ENCODE data around the gene PSMB9. TPM values are rescaled to one million over a fixed set of nuclear protein-coding genes. Genes with fewer than 3 reads are reported as not detected.

PSMB9 gene
- total RNA-seq, 2 experiments from 2014 or later, result 219 to 229 TPM

DNA sequence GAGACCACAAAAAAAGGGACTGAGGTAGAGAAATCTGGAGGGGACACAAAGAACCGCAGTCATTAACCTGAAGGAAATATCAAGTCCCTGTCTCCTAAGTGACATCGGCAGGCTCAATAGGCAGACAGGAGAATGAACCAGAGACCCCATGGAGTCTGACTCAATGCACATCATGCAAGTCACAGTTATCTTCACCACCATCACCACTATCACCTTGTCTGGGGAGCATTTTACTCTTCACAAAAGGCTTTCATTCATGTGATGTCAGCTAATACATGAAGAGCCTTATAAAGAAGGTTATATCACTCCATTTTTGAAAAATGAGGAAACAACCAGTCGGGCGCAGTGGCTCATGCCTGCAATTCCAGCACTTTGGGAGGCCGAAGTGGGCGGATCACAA is 4.9 kb upstream of the PSMB9 start:
- peaks cover 49% of the 10 kb centered on the region for H3K4me1 Mint-ChIP-seq (ENCODE audit: low read depth)
- peak overlapping the region; percentile 97 for H3K4me3 Mint-ChIP-seq
- H3K9me3 Mint-ChIP-seq, result no peaks in the 10 kb centered on the region
- peaks cover 85% of the 10 kb centered on the region for H3K36me3 Mint-ChIP-seq (ENCODE audit: low read depth)
- intact Hi-C loops (cut with micrococcal nuclease), result no loop called here
- DNase-seq (no peak), ATAC-seq (no peak)
- no peaks in the 10 kb centered on the region for H3K27me3 Mint-ChIP-seq
- CTCF ChIA-PET, result interaction anchor here (3.0 to 3.4 kb wide), 2 partner anchors 10 to 19 kb away, joined by 17 to 44 read pairs; partner anchors contain the start of gene TAP2
- POLR2A ChIA-PET, result interaction anchor here (0.6 to 3.8 kb wide), 5 partner anchors 9 to 132 kb away, joined by 3 to 82 read pairs (median 3); partner anchors contain the start of gene TAP2
- TF ChIP-seq, protein P1, sequence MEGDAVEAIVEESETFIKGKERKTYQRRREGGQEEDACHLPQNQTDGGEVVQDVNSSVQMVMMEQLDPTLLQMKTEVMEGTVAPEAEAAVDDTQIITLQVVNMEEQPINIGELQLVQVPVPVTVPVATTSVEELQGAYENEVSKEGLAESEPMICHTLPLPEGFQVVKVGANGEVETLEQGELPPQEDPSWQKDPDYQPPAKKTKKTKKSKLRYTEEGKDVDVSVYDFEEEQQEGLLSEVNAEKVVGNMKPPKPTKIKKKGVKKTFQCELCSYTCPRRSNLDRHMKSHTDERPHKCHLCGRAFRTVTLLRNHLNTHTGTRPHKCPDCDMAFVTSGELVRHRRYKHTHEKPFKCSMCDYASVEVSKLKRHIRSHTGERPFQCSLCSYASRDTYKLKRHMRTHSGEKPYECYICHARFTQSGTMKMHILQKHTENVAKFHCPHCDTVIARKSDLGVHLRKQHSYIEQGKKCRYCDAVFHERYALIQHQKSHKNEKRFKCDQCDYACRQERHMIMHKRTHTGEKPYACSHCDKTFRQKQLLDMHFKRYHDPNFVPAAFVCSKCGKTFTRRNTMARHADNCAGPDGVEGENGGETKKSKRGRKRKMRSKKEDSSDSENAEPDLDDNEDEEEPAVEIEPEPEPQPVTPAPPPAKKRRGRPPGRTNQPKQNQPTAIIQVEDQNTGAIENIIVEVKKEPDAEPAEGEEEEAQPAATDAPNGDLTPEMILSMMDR (IDR thresholded peaks at IDR 0.05), result no peak
- H3K27ac Mint-ChIP-seq, result peak overlapping the region; percentile 99

DNA sequence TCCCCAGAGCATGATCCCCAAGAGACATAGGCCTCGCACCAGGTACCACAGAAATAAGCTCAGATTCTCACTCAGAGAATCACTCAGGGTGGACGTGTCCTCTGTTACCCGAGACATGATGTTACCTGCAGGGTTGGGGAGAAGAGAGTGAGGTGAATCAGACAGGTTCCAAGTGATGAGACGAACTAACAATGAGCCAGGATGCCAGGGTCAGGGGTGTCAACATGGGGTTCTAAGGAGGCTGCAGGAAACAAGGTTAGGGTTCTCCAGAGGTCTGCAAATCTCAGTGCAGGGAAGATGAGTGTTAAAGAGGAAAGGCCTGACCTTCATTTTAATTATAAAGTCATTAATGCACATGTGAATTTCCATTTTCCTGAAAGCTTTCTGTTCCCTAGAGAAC is 3.0 kb upstream of the PSMB9 start:
- H3K27ac Mint-ChIP-seq, result peak overlapping the region; percentile 98
- intact Hi-C loops (cut with micrococcal nuclease), result no loop called here
- ATAC-seq (no peak), DNase-seq (no peak)
- H3K4me1 Mint-ChIP-seq (ENCODE audit: low read depth), result peaks cover 54% of the 10 kb centered on the region
- no peaks in the 10 kb centered on the region for H3K27me3 Mint-ChIP-seq
- no peaks in the 10 kb centered on the region for H3K9me3 Mint-ChIP-seq
- ChIA-PET POLR2A (interaction anchor here (0.7 to 3.8 kb wide), 8 partner anchors 11 to 420 kb away, joined by 3 to 82 read pairs (median 6); partner anchors contain the start of genes BRD2, RPS18, TAP2 and VPS52), CTCF (interaction anchor here (1.3 to 3.4 kb wide), 4 partner anchors 12 to 133 kb away, joined by 4 to 44 read pairs (median 10); partner anchors contain the start of gene TAP2)
- H3K4me3 Mint-ChIP-seq, result peak overlapping the region; percentile 94
- peaks cover 82% of the 10 kb centered on the region for H3K36me3 Mint-ChIP-seq (ENCODE audit: low read depth)
- TF ChIP-seq, protein P1 (IDR thresholded peaks at IDR 0.05), result no peak

DNA sequence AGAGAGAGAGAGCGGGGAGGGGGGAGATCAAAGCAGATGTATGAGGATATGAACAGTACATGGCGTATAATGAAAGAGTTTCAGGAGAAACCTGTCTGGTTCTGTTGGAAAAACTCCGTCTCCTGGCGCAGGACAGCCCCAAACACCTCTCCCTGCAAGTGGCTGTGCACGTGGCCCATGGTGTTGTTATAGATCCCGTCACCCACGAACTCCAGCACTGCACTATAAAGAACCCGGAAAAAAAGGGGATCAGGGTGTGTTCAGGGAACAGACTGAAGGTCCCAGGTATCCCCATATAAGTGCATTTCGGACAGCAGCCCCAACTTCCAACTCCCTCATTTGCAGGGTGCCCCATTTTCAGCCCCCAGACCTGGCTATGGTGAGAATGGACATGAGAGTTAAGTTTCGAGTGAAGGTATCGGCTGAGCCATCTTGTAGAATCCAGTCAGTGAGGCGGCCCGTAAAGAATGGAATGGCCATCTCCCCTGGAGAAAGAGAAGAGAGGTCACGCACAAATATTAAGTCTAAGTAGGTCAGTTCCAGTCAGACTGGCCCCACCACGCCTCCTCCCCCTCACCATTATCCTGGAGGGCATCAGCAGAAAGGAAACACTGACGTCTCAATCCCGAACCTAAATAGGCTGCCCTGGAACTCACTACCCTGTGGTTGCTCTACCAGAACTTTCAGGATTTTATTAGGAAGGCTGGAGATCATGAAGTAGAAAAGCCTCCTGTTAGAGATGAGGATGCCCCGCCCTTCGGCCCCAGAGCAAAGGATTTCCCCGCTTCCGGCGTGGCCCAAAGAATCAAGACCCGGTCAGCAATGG is 1.8 kb upstream of the PSMB9 start:
- H3K4me3 Mint-ChIP-seq, result peak overlapping the region; percentile 94
- DNase-seq, result peak; percentile 62
- H3K27me3 Mint-ChIP-seq, result no peaks in the 10 kb centered on the region
- no peaks in the 10 kb centered on the region for H3K9me3 Mint-ChIP-seq
- TF ChIP-seq, protein P1 (IDR thresholded peaks at IDR 0.05), result no peak
- H3K4me1 Mint-ChIP-seq (ENCODE audit: low read depth), result peaks cover 53% of the 10 kb centered on the region
- POLR2A ChIA-PET, result interaction anchor here (1.1 to 8.1 kb wide), 9 partner anchors 10 to 1311 kb away, joined by 3 to 458 read pairs (median 7); partner anchors contain the start of genes BRD2, DDX39B, PSMB8 and RPS18
- H3K36me3 Mint-ChIP-seq (ENCODE audit: low read depth), result peaks cover 79% of the 10 kb centered on the region
- intact Hi-C loops (cut with micrococcal nuclease), result loop anchor here (2.0 kb wide), 1 partner anchor 15 kb away; no protein-coding TSS in a partner anchor
- no peak for ATAC-seq
- CTCF ChIA-PET, result interaction anchor here (2.6 to 12.3 kb wide), 6 partner anchors 10 to 120 kb away, joined by 17 to 400 read pairs (median 34); partner anchors contain the start of genes PSMB8 and TAP2
- peak overlapping the region; percentile 98 for H3K27ac Mint-ChIP-seq

DNA sequence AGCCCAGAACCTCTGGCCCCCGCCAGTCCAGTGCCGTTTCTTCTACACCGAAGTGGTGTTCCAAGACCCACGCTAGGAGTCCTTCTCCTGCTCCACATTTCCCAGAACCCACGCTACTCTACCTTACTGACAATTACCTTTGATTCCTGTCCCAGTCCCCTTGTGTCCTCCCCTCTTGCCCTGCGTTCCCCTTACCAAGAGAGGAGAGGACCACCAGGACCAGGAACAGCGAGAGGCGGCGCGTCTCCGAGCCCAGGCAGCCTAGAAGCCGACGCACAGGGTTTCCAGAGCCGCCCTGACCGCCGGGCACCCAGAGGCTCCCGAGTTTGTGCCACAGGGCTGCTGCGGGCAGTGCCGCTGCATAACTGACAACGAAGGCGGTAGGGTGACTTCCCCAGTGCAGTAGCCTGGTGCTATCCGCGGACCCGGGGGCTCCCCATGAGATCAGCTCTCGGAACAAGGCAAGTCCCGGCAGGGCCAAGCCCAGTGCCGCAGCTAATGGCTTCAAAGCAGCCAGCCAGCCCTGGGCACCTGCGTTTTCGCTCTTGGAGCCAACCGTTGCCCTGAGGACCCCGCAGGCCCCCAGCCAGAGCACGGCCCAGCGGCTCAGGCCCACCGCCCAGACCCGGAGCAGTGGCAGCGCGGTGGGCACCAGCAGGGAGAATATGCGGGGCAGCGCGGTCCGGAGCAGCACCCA is 1.0 kb upstream of the PSMB9 start:
- no peaks in the 10 kb centered on the region for H3K27me3 Mint-ChIP-seq
- H3K9me3 Mint-ChIP-seq, result no peaks in the 10 kb centered on the region
- peak overlapping the region; percentile 94 for H3K4me3 Mint-ChIP-seq
- ATAC-seq (peak; percentile 42), DNase-seq (peak; percentile 84)
- H3K36me3 Mint-ChIP-seq (ENCODE audit: low read depth), result peaks cover 79% of the 10 kb centered on the region
- intact Hi-C loops (cut with micrococcal nuclease), result loop anchor here (1.0 to 2.0 kb wide), 2 partner anchors 14 to 15 kb away; partner anchors contain the start of gene TAP2
- CTCF ChIA-PET, result interaction anchor here (0.7 to 12.3 kb wide), 10 partner anchors 11 to 132 kb away, joined by 3 to 400 read pairs (median 4); partner anchors contain the start of genes HLA-DMA, PSMB8 and TAP2
- peaks cover 53% of the 10 kb centered on the region for H3K4me1 Mint-ChIP-seq (ENCODE audit: low read depth)
- TF ChIP-seq, protein P1 (IDR thresholded peaks at IDR 0.05), result no peak
- peak overlapping the region; percentile 98 for H3K27ac Mint-ChIP-seq
- POLR2A ChIA-PET, result interaction anchor here (0.7 to 8.1 kb wide), 17 partner anchors 11 to 1312 kb away, joined by 3 to 458 read pairs (median 3); partner anchors contain the start of genes BRD2, DDX39B, GPSM3 and PSMB8
